Heart left ventricle (tissue), 16 donors: Measurements from ENCODE around the gene DEFB132. TPM values are rescaled to one million over a fixed set of nuclear protein-coding genes. Genes with fewer than 3 reads are reported as not detected.

Experiments
- ATAC-seq, 4 donors: fragments of 200-7000 bp; cut with Tn5 transposase; one replicate each; pipeline ENCODE4 v1.9.1; 2020 to 2022; ENCODE audit warnings: moderate library complexity in 4 of 4, mild to moderate bottlenecking in 3 of 4, moderate number of reproducible peaks in 1 of 4
- DNase-seq, 5 donors: peaks; one replicate each; pipeline ENCODE4 v3.0.0-alpha.2; 2020
- H3K27ac ChIP-seq, 12 donors: fragments of 200-600 bp; sonication (generic) in 4 of 12; one replicate each; pipeline versions ENCODE4 v1.5.0 to v1.8.0; 2016 to 2022; ENCODE audit warnings: mild to moderate bottlenecking in 2 of 12
- H3K27me3 ChIP-seq, 9 donors: fragments of 200-600 bp; sonication (generic) in 2 of 9; one replicate each; pipeline versions ENCODE4 v1.5.1 to v1.8.0; 2016 to 2022; ENCODE audit warnings: mild to moderate bottlenecking in 3 of 9
- H3K36me3 ChIP-seq, 9 donors: fragments of 200-600 bp; sonication (generic) in 2 of 9; one replicate each; pipeline versions ENCODE4 v1.5.0 to v1.8.0; 2018 to 2022; ENCODE audit warnings: mild to moderate bottlenecking in 2 of 9
- H3K4me1 ChIP-seq, 12 donors: fragments of 200-600 bp; sonication (generic) in 4 of 12; one replicate each; pipeline versions ENCODE4 v1.5.0 to v1.8.0; 2016 to 2022; ENCODE audit warnings: mild to moderate bottlenecking in 3 of 12
- H3K4me3 ChIP-seq, 12 donors: fragments of 200-600 bp; sonication (generic) in 4 of 12; one replicate each; pipeline versions ENCODE4 v1.5.0 to v1.8.0; 2017 to 2022; ENCODE audit warnings: mild to moderate bottlenecking in 9 of 12, moderate library complexity in 4 of 12
- H3K9me3 ChIP-seq, 12 donors: fragments of 200-600 bp; sonication (generic) in 4 of 12; one replicate each; pipeline versions ENCODE4 v1.5.0 to v1.8.0; 2016 to 2022; ENCODE audit warnings: mild to moderate bottlenecking in 1 of 12
- POLR2A ChIP-seq, 2 donors: fragments of 450-650 bp; IDR thresholded peaks; one replicate each; pipeline ENCODE4 v1.6.1; 2017; ENCODE audit warnings: antibody characterized with exemption in 2 of 2, mild to moderate bottlenecking in 2 of 2, moderate library complexity in 2 of 2
- WGBS, 4 donors: extraction: QIAGEN DNeasy Blood & Tissue Kit in 2 of 4; methylation state at CpG; one replicate each; pipeline versions ENCODE4 v1.1.5 to v1.1.7; 2013 to 2018; 5-methylcytosine and 5-hydroxymethylcytosine counted together
- intact Hi-C, 10 donors: fragments of 100-400 bp; cut with DNase I; formaldehyde crosslinking; loops; one replicate each; pipeline versions ENCODE4 v1.11.1 to v1.14.2; 2022
- polyA plus RNA-seq, 2 donors: library from polyadenylated mRNA; stranded (reverse); fragments of 200-250 nt; gene quantifications; one replicate each; pipeline ENCODE4 v1.2.3, GENCODE V29; 2013
- total RNA-seq, 9 donors: library from RNA; depleted of rRNA in 2 of 9; stranded (reverse); fragments of >200 nt in 2 of 9; fragmentation: NEBNext Ultra II Directional in 3 of 9; extraction: Animal tissue kit (Norgen Biotek cat#: 25700) in 3 of 9; gene quantifications; one replicate each; pipeline versions ENCODE4 v1.1.0 to v1.2.4, GENCODE V29; 2016 to 2023
- TF ChIP-seq, protein P1 (sequence below), 12 donors: fragments of 200-600 bp; sonication (generic) in 4 of 12; IDR thresholded peaks; one replicate each; pipeline versions ENCODE4 v1.5.0 to v1.8.0; 2018 to 2022; ENCODE audit warnings: antibody characterized with exemption in 12 of 12, mild to moderate bottlenecking in 5 of 12
- donor health status: ischemic (EF 13 %, LVEDD 7.1; RV severe dilation, severe dysfunction).
- donor health status: healthy with polysubstance abuse.
- donor health status: DM: no; HTN: yes; CAD: no.
- donor health status: DM: no; HTN: no; CAD: no.
- donor health status: ischemic (EF 25% LVEDD 6.9; RV normal size, moderate dysfunction).
- donor health status: ischemic (EF 25% LVEDD 5.7; RV mildly dilated, moderate dysfunction).
- donor health status: healthy.
- donor health status: DM: yes; HTN: yes; CAD: no.
- donor health status: ischemic (EF 35%, LVEDD 5.7; RV mildly dilated, moderate dysfunction).
- donor health status: nonischemic (EF 11% LVEDD 7.7; RV severe dilation, severe dysfunction).
- donor health status: DM: yes; HTN: yes; CAD: no.
- donor health status: PGD.
- donor health status: ischemic (EF 29% LVEDD 5.4; RV normal size, mild dysfunction).
- donor health status: nonischemic (EF 23%, LVEDD 6.1; RV moderate dilation, normal function).

The DEFB132 gene
- total and polyA plus RNA-seq, 11 donors: 0.35 to 0.59 TPM; not detected in 9

DNA sequence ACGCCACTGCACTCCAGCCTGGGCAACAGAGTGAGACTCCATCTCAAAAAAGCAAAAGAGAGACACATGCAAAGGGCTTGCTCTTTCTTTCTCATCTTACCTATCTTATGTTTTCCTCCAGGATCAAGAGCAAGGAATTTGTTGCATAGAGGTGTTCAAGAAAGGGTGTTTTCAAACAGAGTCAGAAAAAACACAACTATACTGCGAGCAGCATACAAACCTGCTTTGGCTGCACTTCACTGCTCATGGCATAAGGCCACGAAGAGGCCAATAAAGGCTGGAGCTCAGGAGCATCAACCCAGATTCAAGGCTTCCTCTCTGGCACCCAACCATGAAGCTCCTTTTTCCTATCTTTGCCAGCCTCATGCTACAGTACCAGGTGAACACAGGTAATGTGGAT is 30.6 kb upstream of the DEFB132 start, which contains the start of gene DEFB129:
Gene DEFB129, plus strand, starts transcription at position 301 of the 400 bp plus-strand sequence. Its CDS starts 31 bp downstream, at position 332.
- H3K36me3 ChIP-seq: no peaks in the 10 kb centered on the region
- 71 to 82% (median 76%) methylated on average over 3 of the region's 3 CpGs for WGBS, 4 donors
- ATAC-seq (no peak), DNase-seq (no peak)
- no peak within 1 kb of the TSS for H3K4me3 ChIP-seq
- no peaks in the 10 kb centered on the region for H3K4me1 ChIP-seq
- peak within 1 kb of the TSS in 1 of 12 donors; percentile 51 for H3K27ac ChIP-seq
- TF ChIP-seq POLR2A (IDR thresholded peaks at IDR 0.05): no peak
- TF ChIP-seq, protein P1, sequence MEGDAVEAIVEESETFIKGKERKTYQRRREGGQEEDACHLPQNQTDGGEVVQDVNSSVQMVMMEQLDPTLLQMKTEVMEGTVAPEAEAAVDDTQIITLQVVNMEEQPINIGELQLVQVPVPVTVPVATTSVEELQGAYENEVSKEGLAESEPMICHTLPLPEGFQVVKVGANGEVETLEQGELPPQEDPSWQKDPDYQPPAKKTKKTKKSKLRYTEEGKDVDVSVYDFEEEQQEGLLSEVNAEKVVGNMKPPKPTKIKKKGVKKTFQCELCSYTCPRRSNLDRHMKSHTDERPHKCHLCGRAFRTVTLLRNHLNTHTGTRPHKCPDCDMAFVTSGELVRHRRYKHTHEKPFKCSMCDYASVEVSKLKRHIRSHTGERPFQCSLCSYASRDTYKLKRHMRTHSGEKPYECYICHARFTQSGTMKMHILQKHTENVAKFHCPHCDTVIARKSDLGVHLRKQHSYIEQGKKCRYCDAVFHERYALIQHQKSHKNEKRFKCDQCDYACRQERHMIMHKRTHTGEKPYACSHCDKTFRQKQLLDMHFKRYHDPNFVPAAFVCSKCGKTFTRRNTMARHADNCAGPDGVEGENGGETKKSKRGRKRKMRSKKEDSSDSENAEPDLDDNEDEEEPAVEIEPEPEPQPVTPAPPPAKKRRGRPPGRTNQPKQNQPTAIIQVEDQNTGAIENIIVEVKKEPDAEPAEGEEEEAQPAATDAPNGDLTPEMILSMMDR (IDR thresholded peaks at IDR 0.05): no peak
- intact Hi-C loops: no loop called here
- H3K27me3 ChIP-seq: peaks cover 0 to 1% (median 0%) of the 10 kb centered on the region in 9 donors
- no peaks in the 10 kb centered on the region for H3K9me3 ChIP-seq

DNA sequence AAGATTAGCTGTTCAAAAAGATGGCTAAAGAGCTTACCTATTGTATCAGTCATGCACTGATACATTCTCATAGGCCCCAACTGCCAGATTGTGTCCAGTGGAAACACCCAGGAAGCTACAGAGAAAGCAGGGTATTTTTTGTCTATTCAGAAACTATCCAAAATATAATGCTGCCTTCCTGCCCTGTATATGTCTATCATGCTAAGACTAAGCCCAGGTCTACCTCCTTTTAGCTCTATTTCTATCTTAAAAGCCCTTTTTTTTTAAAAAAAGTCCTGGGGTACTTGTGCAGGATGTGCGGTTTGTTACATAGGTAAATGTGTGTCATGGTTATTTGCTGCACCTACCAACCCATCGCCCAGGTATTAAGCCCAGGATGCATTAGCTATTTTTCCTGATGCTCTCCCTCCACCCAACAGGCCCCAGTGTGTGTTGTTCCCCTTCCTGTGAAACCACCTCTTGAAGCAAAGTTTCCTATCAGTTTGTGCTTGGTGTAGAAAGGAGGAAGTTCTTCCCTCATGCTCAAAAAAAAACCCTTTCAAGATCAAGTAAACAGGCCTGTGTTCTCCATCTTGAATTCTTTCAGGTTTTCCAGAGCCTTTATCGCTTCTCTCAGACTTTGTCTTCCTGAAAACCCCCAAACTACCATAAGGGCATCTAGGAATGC is 30.0 kb upstream of the DEFB132 start:
- Histone ChIP-seq H3K27ac (peak overlapping the region in 1 of 12 donors; percentile 51), H3K4me1 (no peaks in the 10 kb centered on the region), H3K9me3 (no peaks in the 10 kb centered on the region), H3K36me3 (no peaks in the 10 kb centered on the region), H3K27me3 (no peaks in the 10 kb centered on the region), H3K4me3 (no peak overlapping the region)
- DNase-seq (no peak), ATAC-seq (no peak)
- intact Hi-C loops: no loop called here
- no peak for TF ChIP-seq POLR2A (IDR thresholded peaks at IDR 0.05)
- TF ChIP-seq, protein P1 (IDR thresholded peaks at IDR 0.05): no peak
- WGBS, 4 donors: 70 to 86% (median 76%) methylated on average over 3 of the region's 3 CpGs

GRCh38 chr20:235891-236290 is 21.6 kb upstream of the DEFB132 start:
- peak in 1 of 5 donors; percentile 42 for DNase-seq
- WGBS, 4 donors: 36 to 67% (median 46%) methylated on average over 1 of the region's 1 CpG
- intact Hi-C loops: loop anchor here in 1 of 10 donors (2.0 kb wide), 1 partner anchor 31 kb away; no protein-coding TSS in a partner anchor
- H3K27me3 ChIP-seq: peaks cover 0 to 5% (median 0%) of the 10 kb centered on the region in 9 donors
- no peak overlapping the region for H3K4me3 ChIP-seq
- H3K27ac ChIP-seq: no peak overlapping the region
- no peak for TF ChIP-seq POLR2A (IDR thresholded peaks at IDR 0.05)
- TF ChIP-seq, protein P1 (IDR thresholded peaks at IDR 0.05): peak in 8 of 12 donors; percentile 11 to 54 (median 28)
- peaks cover 0 to 8% (median 0%) of the 10 kb centered on the region in 12 donors for H3K4me1 ChIP-seq
- H3K9me3 ChIP-seq: no peaks in the 10 kb centered on the region
- peak in 3 of 4 donors; percentile 47 to 74 (median 73) for ATAC-seq
- no peaks in the 10 kb centered on the region for H3K36me3 ChIP-seq

GRCh38 chr20:237489-237888 is 20.0 kb upstream of the DEFB132 start:
- Histone ChIP-seq H3K27ac (peak overlapping the region in 1 of 12 donors; percentile 80), H3K36me3 (no peaks in the 10 kb centered on the region), H3K4me1 (peaks cover 0 to 8% (median 0%) of the 10 kb centered on the region in 12 donors), H3K9me3 (no peaks in the 10 kb centered on the region), H3K4me3 (peak overlapping the region in 1 of 12 donors; percentile 47), H3K27me3 (peaks cover 0 to 13% (median 0%) of the 10 kb centered on the region in 9 donors)
- 58 to 64% (median 62%) methylated on average over 4 of the region's 4 CpGs for WGBS, 4 donors
- DNase-seq: peak in 2 of 5 donors; percentile 28 to 32
- TF ChIP-seq, protein P1 (IDR thresholded peaks at IDR 0.05): no peak
- TF ChIP-seq POLR2A (IDR thresholded peaks at IDR 0.05): no peak
- intact Hi-C loops: loop anchor here in 1 of 10 donors (2.0 kb wide), 1 partner anchor 29 kb away; no protein-coding TSS in a partner anchor
- peak in 2 of 4 donors; percentile 53 to 62 for ATAC-seq
